Epithelial cell of prostate (primary cell): ENCODE results near the gene GNAO1.
"Not testable (repeated sequence)": the region's sequence is repeated elsewhere in the genome, so short reads cannot be mapped to it uniquely, and the experiment has no call there.

Experiments
- DNase-seq: peaks from one replicate; pipeline ENCODE4 v3.0.0-alpha.2; 2011; ENCODE audit warnings: low read depth, low spot score
- H3K27ac ChIP-seq: fragments of 450-650 bp; 2 replicates; pipeline ENCODE4 v1.5.1; 2017; ENCODE audit warnings: mild to moderate bottlenecking

Gene GNAO1

DNA sequence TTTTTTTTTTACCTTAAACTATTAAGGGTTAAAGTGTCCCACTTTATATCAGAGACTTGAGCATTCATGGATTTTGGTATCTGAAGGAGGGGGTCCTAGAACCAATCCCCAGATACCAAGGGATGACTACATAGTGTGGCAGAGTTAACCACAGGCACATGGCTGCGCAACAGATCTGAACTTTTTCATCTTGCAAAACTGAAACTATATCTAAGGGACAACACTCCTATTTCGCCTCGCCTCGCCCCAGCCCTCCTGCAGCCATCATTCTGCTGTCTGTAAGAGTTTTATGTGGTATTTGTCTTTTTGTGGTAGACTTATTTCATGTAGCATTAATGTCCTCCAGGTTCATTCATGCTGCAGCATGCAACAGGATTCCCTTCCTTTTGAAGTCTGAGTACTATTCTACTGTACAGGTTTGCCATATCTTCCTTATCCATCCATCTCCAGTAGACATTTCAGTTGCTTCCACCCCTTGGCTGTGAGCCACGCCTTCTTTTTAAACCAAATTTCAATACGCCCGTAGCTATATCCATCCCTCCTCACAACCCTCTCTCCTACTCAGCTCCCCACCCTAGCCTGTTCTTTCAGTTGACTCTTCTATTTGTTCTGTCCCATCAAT lies 180.8 kb downstream of the GNAO1 start:
- DNase-seq, result no peak

DNA sequence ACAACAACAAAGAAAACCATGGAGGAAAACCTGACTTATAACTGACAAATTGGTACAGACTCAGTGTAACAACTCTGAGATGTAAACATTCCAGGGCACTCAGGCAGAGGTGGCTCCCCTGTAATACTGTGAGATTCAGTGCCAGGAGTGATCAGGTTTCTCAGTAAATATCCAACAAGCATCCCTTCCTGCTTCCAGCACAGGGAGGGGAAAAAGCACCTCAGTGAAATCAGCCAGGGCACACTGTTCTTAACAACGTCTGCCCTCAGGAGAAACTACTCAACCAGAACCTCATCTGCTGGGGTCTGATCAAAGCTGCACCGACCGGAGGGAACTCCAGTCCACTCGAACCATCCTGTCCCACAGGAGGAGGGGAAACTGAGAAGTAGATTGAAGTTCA lies 181.7 kb downstream of the GNAO1 start:
- DNase-seq, result no peak
- H3K27ac ChIP-seq, result no peak overlapping the region

More for the DNA sequence above, 180.8 kb downstream of the GNAO1 start:
- H3K27ac ChIP-seq, result no peak overlapping the region

- DNase-seq, H3K27ac ChIP-seq: not testable (repeated sequence)
Observed at GRCh38 chr16:56375792-56376191, 184.5 kb downstream of the GNAO1 start.

- DNase-seq, H3K27ac ChIP-seq: not testable (repeated sequence)
Observed at GRCh38 chr16:56379044-56379443, 187.8 kb downstream of the GNAO1 start.

GRCh38 chr16:56380778-56381485 lies 189.6 kb downstream of the GNAO1 start:
- DNase-seq, H3K27ac ChIP-seq: not testable (repeated sequence)

GRCh38 chr16:56382459-56382858 lies 191.2 kb downstream of the GNAO1 start:
- no peak overlapping the region for H3K27ac ChIP-seq
- DNase-seq, result no peak

- peak; percentile 54 for DNase-seq
- H3K27ac ChIP-seq, result no peak overlapping the region
Observed at GRCh38 chr16:56382901-56383355, 191.6 kb downstream of the GNAO1 start.

GRCh38 chr16:56384074-56384721 lies 192.9 kb downstream of the GNAO1 start:
- no peak for DNase-seq
- no peak overlapping the region for H3K27ac ChIP-seq

DNA sequence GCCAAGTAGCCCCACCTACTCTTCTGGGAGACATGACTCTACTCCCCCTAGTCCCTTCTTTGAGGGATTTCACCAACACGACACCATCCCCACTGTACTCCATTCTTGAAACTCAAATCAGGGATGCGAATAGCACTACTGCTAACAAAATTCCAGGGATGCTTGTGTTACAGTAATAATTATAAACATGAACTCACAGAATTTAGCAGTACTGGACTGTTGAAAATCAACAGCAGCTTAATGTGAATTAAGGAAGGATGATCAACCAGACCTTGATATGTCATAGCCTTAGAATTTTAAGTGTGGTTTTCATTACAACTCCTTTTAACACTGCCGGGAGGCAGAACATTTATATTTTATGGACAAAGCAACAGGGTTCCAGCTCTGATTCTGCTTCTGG lies 196.1 kb downstream of the GNAO1 start:
- H3K27ac ChIP-seq, result no peak overlapping the region
- no peak for DNase-seq

- no peak overlapping the region for H3K27ac ChIP-seq
- no peak for DNase-seq
Observed at GRCh38 chr16:56388209-56388608, 196.9 kb downstream of the GNAO1 start.

- peak overlapping the region; percentile 4 for H3K27ac ChIP-seq
- peak; percentile 41 for DNase-seq
Observed at GRCh38 chr16:56389554-56389953, 198.3 kb downstream of the GNAO1 start.

- H3K27ac ChIP-seq, result not testable (repeated sequence)
Observed at GRCh38 chr16:56396724-56397123, 205.4 kb downstream of the GNAO1 start.

DNA sequence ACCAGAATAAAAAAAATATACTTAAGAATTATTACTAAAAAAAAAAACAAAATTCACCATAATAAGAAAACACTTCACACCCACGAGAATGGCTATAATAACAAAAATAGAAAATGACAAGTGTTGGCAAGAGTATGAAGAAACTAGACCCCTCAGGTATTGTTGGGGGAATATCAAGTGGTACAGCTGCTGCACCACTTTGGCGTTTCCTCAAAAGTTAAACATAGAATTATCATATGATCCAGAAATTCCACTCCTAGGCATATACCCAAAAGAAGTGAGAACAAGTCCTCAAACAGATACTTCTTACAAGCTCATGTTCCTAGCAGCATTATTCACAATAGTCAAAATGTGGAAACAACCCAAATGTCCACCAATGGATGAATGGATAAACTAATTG lies 207.8 kb downstream of the GNAO1 start:
- DNase-seq, result no peak
- H3K27ac ChIP-seq, result no peak overlapping the region

More at GRCh38 chr16:56396724-56397123, 205.4 kb downstream of the GNAO1 start:
- DNase-seq, result not testable (repeated sequence)

DNA sequence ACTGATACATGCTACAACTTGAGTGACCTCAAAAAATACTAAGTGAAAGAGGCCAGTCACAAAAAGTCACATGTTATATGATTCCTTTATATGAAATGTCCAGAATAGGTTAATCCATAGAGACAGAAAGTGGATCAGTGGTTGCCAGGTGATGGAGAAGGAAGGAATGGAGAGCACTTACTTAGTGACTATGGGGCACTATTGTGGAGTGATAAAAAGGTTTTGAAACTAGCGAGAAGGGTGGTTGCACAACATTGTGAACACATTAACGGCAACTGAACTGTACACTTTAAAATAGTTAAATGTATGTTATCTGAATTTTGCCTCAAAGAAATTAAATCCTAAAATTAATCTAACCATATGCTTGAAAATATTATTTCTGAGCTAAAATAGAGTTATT lies 208.2 kb downstream of the GNAO1 start:
- no peak overlapping the region for H3K27ac ChIP-seq

GRCh38 chr16:56400458-56400857 lies 209.2 kb downstream of the GNAO1 start:
- no peak for DNase-seq
- no peak overlapping the region for H3K27ac ChIP-seq

More for the DNA sequence above, 208.2 kb downstream of the GNAO1 start:
- DNase-seq, result no peak

DNA sequence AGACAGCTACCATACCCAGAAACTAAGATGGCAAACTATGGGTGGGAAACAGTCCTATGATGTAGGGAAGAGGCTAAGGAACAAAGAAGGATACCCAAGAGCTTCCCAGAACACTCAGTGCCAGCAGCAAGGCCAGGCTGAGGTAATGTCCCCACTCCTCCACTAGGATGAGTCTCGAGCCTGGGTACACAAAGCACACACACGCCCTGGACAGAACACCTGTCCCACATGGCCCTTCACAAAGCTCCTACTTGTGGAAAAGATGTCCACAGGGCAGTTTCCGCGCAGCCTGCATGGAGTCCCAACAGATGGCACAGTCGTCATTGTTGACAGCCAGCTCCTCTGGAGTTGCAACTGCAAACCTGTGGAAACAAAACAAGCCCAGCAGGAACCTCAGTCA lies 210.2 kb downstream of the GNAO1 start:
- no peak overlapping the region for H3K27ac ChIP-seq
- no peak for DNase-seq

DNA sequence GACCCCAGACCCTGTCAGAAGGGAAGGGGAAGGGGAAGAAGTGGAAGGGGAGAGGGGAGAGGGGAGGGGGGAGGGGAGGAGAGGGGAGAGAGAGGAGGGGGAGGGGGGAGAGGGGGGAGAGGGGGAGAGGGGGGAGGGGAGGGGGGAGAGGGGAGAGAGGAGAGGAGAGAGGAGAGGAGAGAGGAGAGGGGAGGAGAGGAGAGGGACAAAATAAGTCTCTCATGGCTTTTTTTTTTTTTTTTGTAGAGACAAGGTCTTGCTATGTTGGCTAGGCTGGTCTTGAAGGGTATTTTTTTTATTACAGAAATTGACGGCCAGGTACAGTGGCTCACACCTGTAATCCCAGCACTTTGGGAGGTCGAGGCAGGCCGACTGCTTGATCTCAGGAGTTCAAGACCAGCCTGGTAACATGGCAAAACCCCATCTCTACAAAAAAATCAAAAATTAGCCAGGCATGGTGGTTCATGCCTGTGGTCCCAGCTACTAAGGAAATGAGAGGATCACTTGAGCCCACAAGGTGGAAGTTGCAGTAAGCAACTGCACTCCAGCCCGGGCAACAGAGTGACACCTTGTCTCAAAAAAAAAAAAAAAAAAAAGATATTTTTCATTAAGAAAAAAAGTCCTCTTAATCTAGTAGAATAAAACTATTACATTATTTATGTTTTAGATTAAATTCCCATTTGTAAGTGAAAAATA lies 214.8 kb downstream of the GNAO1 start:
- DNase-seq, result no peak
- no peak overlapping the region for H3K27ac ChIP-seq
